HG02885 (cell line): ENCODE data around the gene PARP16.
"Not testable (repeated sequence)": the region's sequence is repeated elsewhere in the genome, so short reads cannot be mapped to it uniquely, and the experiment has no call there.

Experiments used
- ATAC-seq: cut with Tn5 transposase; IDR thresholded peaks from one replicate; pipeline ENCODE4 v1.9.1; 2021; ENCODE audit warnings: mild to moderate bottlenecking; ENCODE audit not compliant: unreplicated experiment, poor library complexity

The PARP16 gene

GRCh38 chr15:65246026-65246714, 40.5 kb downstream of the PARP16 start:
- ATAC-seq: no peak

GRCh38 chr15:65245096-65245856, 41.4 kb downstream of the PARP16 start:
- no peak for ATAC-seq

DNA sequence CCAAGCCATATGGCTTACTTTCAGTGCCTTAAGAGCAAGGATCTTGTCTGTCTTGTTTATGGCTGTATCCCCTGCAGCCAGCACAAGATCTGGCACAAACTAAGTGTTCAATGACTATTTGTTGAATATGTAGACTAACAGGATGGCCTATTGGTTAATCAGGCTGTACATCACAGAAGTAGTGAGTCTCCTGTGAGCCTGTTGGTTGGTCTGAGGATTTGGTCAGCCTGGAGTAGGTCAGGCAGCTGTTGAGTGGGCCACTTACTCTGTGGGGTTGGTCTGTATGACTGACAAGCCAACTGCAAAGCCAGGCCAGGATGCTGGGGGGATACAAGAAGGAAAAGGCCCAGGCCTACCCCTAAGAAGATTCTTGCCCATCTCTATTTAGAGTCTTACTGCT, 42.0 kb downstream of the PARP16 start:
- ATAC-seq: no peak

GRCh38 chr15:65236443-65236842, 50.2 kb downstream of the PARP16 start:
- ATAC-seq: not testable (repeated sequence)

DNA sequence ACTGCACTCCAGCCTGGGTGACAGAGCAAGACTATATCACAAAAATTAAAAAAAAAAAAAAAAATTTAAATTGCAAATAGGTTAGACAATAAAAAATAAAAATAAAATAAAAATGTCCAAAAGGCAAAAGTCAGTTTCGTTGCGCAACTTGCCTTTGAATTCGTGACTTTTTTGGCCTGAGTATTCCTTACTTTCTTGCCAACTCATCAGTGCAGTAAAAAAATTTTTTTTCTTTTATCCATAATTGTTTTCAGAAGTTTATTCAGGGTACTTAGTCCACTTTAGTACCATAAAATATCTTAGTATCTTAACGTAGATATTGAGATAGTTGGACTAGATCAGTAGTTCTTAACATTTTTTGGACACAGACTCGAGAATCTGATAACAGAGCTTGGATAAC, 53.0 kb downstream of the PARP16 start:
- no peak for ATAC-seq

GRCh38 chr15:65232520-65232919, 54.2 kb downstream of the PARP16 start:
- ATAC-seq: no peak

GRCh38 chr15:65231306-65231705, 55.4 kb downstream of the PARP16 start:
- no peak for ATAC-seq

GRCh38 chr15:65226901-65227300, 59.8 kb downstream of the PARP16 start:
- not testable (repeated sequence) for ATAC-seq

GRCh38 chr15:65226221-65226620, 60.5 kb downstream of the PARP16 start:
- ATAC-seq: no peak

GRCh38 chr15:65223996-65224395, 62.7 kb downstream of the PARP16 start:
- ATAC-seq: no peak

DNA sequence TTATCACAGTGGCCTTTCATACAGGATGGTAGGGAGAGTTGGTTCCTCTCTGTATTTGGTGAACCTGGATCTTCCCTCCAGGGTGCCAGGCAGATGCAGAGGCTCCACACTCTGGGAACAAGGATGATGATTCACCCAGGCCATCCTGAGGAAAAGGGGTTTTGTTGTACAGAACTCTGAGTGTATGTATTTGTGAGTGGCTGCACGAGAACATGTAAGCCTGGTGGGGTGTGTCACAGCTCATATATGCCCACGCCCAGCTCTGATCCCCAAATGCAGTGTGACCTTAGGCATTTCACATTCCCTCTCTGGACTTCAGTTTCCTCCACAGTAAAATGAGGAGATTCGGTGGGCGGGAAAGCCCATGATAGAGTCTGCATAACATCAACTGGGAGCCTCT, 63.8 kb downstream of the PARP16 start:
- ATAC-seq: no peak

DNA sequence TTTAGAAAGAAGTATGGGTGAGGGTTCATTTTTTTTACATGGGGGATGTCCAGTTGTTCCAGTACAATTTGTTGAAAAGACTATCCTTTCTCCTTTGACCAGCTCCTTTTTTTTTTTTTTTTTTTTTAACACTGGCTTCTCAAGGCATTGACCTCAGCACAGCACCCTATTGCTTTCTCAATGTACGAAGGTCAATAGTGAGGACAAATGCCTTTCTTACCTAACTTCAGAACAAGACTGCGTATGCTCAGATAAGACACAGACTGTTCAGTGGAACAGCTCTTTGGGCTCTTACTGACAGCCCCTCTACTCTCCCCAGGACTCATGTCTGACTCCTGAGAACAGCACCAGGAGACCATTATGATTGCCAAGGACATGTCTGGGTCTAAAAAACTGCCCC, 65.0 kb downstream of the PARP16 start:
- no peak for ATAC-seq

DNA sequence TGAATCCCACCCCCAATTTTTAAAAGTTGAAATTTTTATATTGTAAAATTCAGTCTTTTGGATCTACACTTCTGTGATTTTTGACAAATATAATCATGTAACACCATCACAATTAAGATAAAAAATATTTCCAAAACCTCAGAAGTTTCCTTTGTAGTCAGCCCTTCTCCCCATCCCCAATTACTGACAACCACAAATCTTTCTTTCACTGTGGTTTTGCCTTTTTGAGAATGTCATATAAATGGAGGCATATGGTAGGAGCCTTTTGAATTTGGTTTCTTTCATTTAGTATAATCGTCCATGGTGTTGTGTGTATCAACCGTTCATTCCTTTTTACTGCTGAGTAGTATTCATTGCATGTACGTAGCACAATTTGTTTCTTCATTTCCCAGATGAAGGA, 67.5 kb downstream of the PARP16 start:
- ATAC-seq: no peak

GRCh38 chr15:65217526-65218482, 68.9 kb downstream of the PARP16 start:
- ATAC-seq: no peak

DNA sequence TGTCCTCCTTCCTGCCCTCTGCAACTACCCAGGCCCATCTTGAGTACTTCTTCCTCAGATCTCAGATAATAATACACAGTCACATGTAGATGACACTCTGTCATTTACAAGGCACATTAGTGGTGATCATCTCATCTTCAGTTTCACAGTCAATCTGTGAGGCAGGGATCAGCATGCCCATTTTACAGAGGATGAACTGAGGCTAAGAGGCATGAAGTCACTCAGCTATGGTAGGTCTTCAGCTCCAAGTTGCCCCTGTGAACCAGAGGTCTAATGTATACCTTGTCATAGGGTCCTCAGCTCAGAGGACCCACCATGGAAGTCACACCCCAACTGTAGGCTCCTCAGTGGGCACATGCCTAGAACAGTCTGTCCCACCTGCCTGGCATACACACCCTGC, 71.2 kb downstream of the PARP16 start:
- no peak for ATAC-seq

DNA sequence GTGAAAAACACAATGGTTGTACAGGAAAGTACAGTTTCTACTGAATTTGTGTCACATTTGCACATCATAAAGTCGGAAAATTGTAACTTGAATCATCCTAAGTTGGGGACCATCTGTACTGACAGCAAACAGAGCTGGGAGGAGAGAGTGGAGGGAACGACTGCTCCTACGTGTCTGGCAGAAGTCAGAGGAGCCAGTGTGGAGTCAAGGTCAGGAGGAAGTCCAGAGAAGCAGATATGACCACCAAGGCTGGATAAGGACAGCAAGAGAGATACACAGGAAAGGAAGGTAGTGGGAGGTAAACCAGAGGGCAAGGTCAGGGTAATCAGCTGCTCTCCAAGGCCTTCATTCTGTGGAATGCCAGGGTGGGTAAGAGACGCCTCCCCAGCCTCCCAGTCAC, 72.7 kb downstream of the PARP16 start:
- ATAC-seq: no peak

GRCh38 chr15:65213241-65213640, 73.4 kb downstream of the PARP16 start:
- ATAC-seq: no peak

DNA sequence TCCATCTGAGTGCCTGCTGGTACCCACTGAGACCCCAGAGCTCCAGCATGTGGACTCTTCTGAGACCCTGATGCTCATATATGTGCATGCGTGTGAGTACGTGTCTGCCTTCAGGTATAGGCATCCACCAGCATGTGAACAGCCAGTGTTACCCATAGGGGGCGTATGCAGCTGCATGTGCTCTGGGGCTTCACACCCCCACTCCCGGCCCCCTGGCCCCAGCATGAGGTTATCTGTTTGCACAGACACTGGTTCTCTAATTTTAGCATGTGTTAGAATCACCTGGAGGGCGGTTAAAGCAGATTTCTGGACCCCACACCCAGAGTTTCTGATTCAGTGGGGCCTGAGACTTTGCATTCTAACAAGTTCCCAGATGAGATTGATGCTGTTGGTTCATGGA, 74.6 kb downstream of the PARP16 start:
- no peak for ATAC-seq

DNA sequence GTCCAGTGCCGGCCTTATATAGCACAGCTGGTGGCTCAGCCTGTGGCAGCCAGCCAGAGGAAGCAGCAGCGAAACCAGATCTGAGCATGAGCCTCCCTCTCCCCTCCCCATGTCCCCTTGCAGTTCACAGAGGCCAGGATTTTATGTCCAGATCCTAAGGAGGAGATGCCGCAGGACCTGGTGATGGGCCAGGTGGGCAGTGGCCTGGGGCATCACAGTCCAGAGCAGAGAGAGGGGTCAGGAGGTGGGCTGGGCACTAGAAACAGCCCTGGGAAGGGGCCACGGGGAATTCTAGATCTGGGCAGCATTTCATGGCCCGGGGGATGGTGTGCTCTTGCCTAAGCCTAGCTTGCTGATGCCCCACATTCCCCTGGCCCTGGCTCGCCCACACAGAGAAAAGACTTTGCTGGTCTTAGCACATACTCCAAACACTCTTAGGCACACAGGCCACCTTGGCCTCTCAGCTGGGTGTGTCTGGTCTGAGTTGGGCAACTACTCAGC, 75.2 kb downstream of the PARP16 start:
- ATAC-seq: no peak

DNA sequence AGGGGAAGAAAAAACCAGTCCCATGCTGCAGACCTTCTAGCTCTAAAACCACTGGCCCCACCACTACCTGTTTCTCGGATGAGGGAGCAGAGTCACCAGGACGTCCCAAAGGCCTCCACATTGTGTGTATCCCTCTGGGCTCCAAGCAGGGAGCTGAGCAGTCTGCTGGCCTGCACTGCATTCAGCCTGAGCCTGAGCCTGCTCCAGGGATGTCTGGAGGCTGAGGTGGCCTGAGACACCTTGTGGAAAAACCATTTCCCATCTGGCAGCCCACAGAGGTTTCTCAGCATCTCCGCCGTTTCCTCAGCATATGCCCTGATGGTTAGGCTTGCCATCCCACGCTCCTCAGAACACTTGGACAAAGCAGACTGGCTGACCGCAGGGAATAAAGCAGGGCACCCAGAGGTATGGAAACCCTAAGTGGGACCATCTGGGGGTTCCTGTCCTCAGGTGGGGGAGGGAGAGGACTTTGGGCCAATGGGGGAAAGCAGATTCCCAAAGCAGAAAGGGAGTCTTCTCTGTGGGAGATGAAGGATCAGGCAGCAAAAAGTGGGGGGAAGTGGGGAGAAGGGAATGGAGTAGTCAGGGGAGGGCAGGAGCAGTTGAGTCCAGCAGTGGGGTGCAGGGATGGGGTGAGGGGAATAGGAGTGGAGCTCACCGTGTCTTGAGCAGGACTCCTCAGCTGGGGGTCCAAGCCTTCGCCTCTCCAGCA, 75.8 kb downstream of the PARP16 start, which contains the start of gene CILP:
TSS of gene CILP (minus strand) at position 704 of the 712 bp plus-strand sequence. CDS start 1,718 bp downstream, outside the sequence.
- ATAC-seq: no peak
